Body of pancreas (tissue), 4 donors: Measurements from ENCODE around the gene THSD8. TPM values are rescaled to one million over a fixed set of nuclear protein-coding genes. Genes with fewer than 3 reads are reported as not detected.

Experiments
- ATAC-seq: fragments of 150-250 bp; one replicate; pipeline ENCODE4 v1.9.1; 2016
- DNase-seq, 4 donors: peaks; one replicate each; pipeline ENCODE4 v3.0.0-alpha.2; 2019
- H3K27ac ChIP-seq, 4 donors: fragments of 200-600 bp; sonication (generic); 1 replicate in 3 of 4; 2 replicates in 1 of 4; pipeline versions ENCODE4 v1.5.1 to v1.6.1; 2016 to 2019; ENCODE audit warnings: mild to moderate bottlenecking in 1 of 4, mixed read lengths in 1 of 4, moderate library complexity in 1 of 4
- H3K27me3 ChIP-seq, 2 donors: fragments of 200-600 bp; sonication (generic); one replicate each; pipeline ENCODE4 v1.6.0; 2016; ENCODE audit warnings: mild to moderate bottlenecking in 1 of 2
- H3K36me3 ChIP-seq, 2 donors: fragments of 200-600 bp; sonication (generic); replicated peaks in 1 of 2; 2 replicates each; pipeline ENCODE4 v1.5.1; 2016; ENCODE audit warnings: low read depth in 2 of 2; ENCODE audit not compliant: insufficient read depth in 1 of 2
- H3K4me1 ChIP-seq: fragments of 200-600 bp; sonication (generic); one replicate; pipeline ENCODE4 v1.6.0; 2016
- H3K4me3 ChIP-seq, 2 donors: fragments of 200-600 bp; sonication (generic); 1 replicate in 1 of 2; 2 replicates in 1 of 2; pipeline ENCODE4 v1.5.1; 2016 to 2019
- H3K9me3 ChIP-seq, 3 donors: fragments of 200-600 bp; sonication (generic); 1 replicate in 2 of 3; 2 replicates in 1 of 3; pipeline ENCODE4 v1.5.1; 2016
- POLR2A ChIP-seq, 3 donors: fragments of 450-650 bp; IDR thresholded peaks; one replicate each; pipeline ENCODE4 v1.6.1; 2016; ENCODE audit warnings: antibody characterized with exemption in 3 of 3, mild to moderate bottlenecking in 2 of 3
- WGBS, 2 donors: methylation state at CpG; one replicate each; pipeline ENCODE4 v1.1.5; 2017; 5-methylcytosine and 5-hydroxymethylcytosine counted together
- intact Hi-C: fragments of 100-400 bp; cut with DNase I; formaldehyde crosslinking; loops from one replicate; pipeline ENCODE4 v1.15.1; 2023
- total RNA-seq, 2 donors: library from RNA; depleted of rRNA; stranded (reverse); fragments of >200 nt; gene quantifications; one replicate each; pipeline ENCODE4 v1.1.0, GENCODE V29; 2016
- TF ChIP-seq, protein P1 (sequence below), 7 experiments: fragments of 450-650 bp in 4 of 7; fragments of 200-600 bp in 3 of 7; sonication (generic) in 3 of 7; IDR thresholded peaks; one replicate each; pipeline ENCODE4 v1.5.1; 2016 to 2019; ENCODE audit warnings: antibody characterized with exemption in 7 of 7

THSD8 gene
- total RNA-seq, 2 donors from 2014 or later = not detected

- intact Hi-C loops = loop anchor here (5.0 kb wide), 2 partner anchors 43 to 83 kb away; partner anchors contain the start of genes PRDX2 and THSD8
- peaks cover 0 to 13% of the 10 kb centered on the region in 2 donors for H3K36me3 ChIP-seq
- no peak overlapping the region for H3K4me3 ChIP-seq
- no peaks in the 10 kb centered on the region for H3K9me3 ChIP-seq
- DNase-seq (no peak), ATAC-seq (no peak)
- WGBS, 2 donors = 71 to 84% methylated on average over 6 of the region's 6 CpGs
- no peak for TF ChIP-seq POLR2A (IDR thresholded peaks at IDR 0.05)
- TF ChIP-seq, protein P1, sequence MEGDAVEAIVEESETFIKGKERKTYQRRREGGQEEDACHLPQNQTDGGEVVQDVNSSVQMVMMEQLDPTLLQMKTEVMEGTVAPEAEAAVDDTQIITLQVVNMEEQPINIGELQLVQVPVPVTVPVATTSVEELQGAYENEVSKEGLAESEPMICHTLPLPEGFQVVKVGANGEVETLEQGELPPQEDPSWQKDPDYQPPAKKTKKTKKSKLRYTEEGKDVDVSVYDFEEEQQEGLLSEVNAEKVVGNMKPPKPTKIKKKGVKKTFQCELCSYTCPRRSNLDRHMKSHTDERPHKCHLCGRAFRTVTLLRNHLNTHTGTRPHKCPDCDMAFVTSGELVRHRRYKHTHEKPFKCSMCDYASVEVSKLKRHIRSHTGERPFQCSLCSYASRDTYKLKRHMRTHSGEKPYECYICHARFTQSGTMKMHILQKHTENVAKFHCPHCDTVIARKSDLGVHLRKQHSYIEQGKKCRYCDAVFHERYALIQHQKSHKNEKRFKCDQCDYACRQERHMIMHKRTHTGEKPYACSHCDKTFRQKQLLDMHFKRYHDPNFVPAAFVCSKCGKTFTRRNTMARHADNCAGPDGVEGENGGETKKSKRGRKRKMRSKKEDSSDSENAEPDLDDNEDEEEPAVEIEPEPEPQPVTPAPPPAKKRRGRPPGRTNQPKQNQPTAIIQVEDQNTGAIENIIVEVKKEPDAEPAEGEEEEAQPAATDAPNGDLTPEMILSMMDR (IDR thresholded peaks at IDR 0.05) = no peak
- H3K27me3 ChIP-seq = no peaks in the 10 kb centered on the region
- H3K4me1 ChIP-seq = peaks cover 9% of the 10 kb centered on the region
- H3K27ac ChIP-seq = no peak overlapping the region
These were observed 42.2 kb upstream of the THSD8 start for GRCh38 chr19:12759686-12760085.

GRCh38 chr19:12763100-12763499, 38.8 kb upstream of the THSD8 start:
- whole genome bisulfite sequencing, 2 donors = 91 to 92% methylated on average over 5 to 10 of the region's 11 CpGs
- peaks cover 0 to 17% of the 10 kb centered on the region in 2 donors for H3K36me3 ChIP-seq
- no peak overlapping the region for H3K4me3 ChIP-seq
- H3K27me3 ChIP-seq = no peaks in the 10 kb centered on the region
- no peak for TF ChIP-seq POLR2A (IDR thresholded peaks at IDR 0.05)
- TF ChIP-seq, protein P1 (IDR thresholded peaks at IDR 0.05) = no peak
- H3K9me3 ChIP-seq = no peaks in the 10 kb centered on the region
- intact Hi-C loops = loop anchor here (5.0 kb wide), 2 partner anchors 39 to 79 kb away; partner anchors contain the start of genes PRDX2 and THSD8
- H3K27ac ChIP-seq = no peak overlapping the region
- peaks cover 8% of the 10 kb centered on the region for H3K4me1 ChIP-seq
- no peak for ATAC-seq
- DNase-seq = no peak

- intact Hi-C loops = loop anchor here (5.0 kb wide), 2 partner anchors 38 to 78 kb away; partner anchors contain the start of genes PRDX2 and THSD8
- no peak overlapping the region for H3K27ac ChIP-seq
- H3K36me3 ChIP-seq = peaks cover 0 to 20% of the 10 kb centered on the region in 2 donors
- ATAC-seq = no peak
- H3K4me1 ChIP-seq = peaks cover 8% of the 10 kb centered on the region
- no peaks in the 10 kb centered on the region for H3K9me3 ChIP-seq
- DNase-seq = no peak
- no peaks in the 10 kb centered on the region for H3K27me3 ChIP-seq
- H3K4me3 ChIP-seq = no peak overlapping the region
- 93 to 94% methylated on average over 15 to 16 of the region's 16 CpGs for WGBS, 2 donors
- TF ChIP-seq POLR2A (IDR thresholded peaks at IDR 0.05) = no peak
- TF ChIP-seq, protein P1 (IDR thresholded peaks at IDR 0.05) = no peak
These were observed 37.2 kb upstream of the THSD8 start for GRCh38 chr19:12764698-12765097.

GRCh38 chr19:12766051-12766521, 35.8 kb upstream of the THSD8 start:
- TF ChIP-seq POLR2A (IDR thresholded peaks at IDR 0.05) = no peak
- TF ChIP-seq, protein P1 (IDR thresholded peaks at IDR 0.05) = peak; percentile 51 to 90 (median 74)
- Histone ChIP-seq H3K36me3 (peaks cover 0 to 24% of the 10 kb centered on the region in 2 donors), H3K9me3 (no peaks in the 10 kb centered on the region), H3K4me3 (no peak overlapping the region), H3K27ac (peak overlapping the region in 2 of 4 donors; percentile 40 to 61), H3K27me3 (no peaks in the 10 kb centered on the region), H3K4me1 (peaks cover 8% of the 10 kb centered on the region)
- DNase-seq (peak; percentile 82 to 91 (median 87)), ATAC-seq (peak; percentile 80)
- 42 to 49% methylated on average over 14 to 18 of the region's 30 CpGs for WGBS, 2 donors
- intact Hi-C loops = no loop called here

DNA sequence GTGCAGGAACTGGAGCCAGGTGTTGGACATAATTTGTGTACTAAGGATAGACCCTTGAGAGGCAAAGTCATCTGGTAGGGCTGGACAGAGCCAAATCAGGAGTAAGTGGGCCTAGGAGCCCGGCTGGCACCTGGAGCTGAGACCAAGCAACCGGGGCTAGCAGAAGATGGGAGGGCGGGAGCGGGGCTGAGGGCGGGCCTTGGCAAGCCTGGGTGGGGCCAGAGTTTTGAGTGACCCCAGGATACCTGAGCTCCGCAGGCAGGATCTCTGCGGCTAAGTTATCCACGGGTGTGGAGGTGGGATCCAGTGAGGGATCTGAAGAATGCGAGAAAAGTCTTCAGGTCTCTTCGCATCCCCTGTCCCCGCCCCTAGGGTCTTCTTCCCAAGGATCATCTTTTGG, 34.7 kb upstream of the THSD8 start:
- ATAC-seq = no peak
- DNase-seq = no peak

More for the DNA sequence above, 34.7 kb upstream of the THSD8 start:
- no peak overlapping the region for H3K27ac ChIP-seq
- H3K9me3 ChIP-seq = no peaks in the 10 kb centered on the region
- no peak overlapping the region for H3K4me3 ChIP-seq
- 94 to 95% methylated on average over 11 of the region's 11 CpGs for WGBS, 2 donors
- intact Hi-C loops = no loop called here
- H3K4me1 ChIP-seq = peaks cover 8% of the 10 kb centered on the region
- H3K36me3 ChIP-seq = peaks cover 0 to 25% of the 10 kb centered on the region in 2 donors
- TF ChIP-seq POLR2A (IDR thresholded peaks at IDR 0.05) = no peak
- TF ChIP-seq, protein P1 (IDR thresholded peaks at IDR 0.05) = no peak
- H3K27me3 ChIP-seq = no peaks in the 10 kb centered on the region
